ENCODE results near the gene KAT6B. TPM values are rescaled to one million over a fixed set of nuclear protein-coding genes. Genes with fewer than 3 reads are reported as not detected.

The KAT6B gene
- total and polyA plus RNA-seq, 10 of the 15 experiments (the other 5 are each of a cell fraction or from before 2014, with no cell fraction given), result 2.7 to 22.6 (median 15.7) TPM

GRCh38 chr10:74869635-74870034, 43.2 kb downstream of the KAT6B start:
- ChIA-PET RAD21 (ENCODE audit: unreplicated experiment) (interaction anchor here (1.0 to 5.0 kb wide), 5 partner anchors 14 to 139 kb away, joined by 3 to 37 read pairs (median 6); no protein-coding TSS in a partner anchor), CTCF (interaction anchor here (0.6 to 1.5 kb wide), 4 partner anchors 15 to 626 kb away, joined by 3 read pairs; no protein-coding TSS in a partner anchor), POLR2A (interaction anchor here (1.0 to 1.5 kb wide), 2 partner anchors 15 to 33 kb away, joined by 3 to 5 read pairs; no protein-coding TSS in a partner anchor), SMC1A (ENCODE audit: uncharacterized antibody, unreplicated experiment) (interaction anchor here (1.0 to 12.8 kb wide), 10 partner anchors 13 to 130 kb away, joined by 3 to 175 read pairs (median 5); no protein-coding TSS in a partner anchor)
- TF ChIP-seq TCF7 (IDR thresholded peaks at IDR 0.05; ENCODE audit: borderline replicate concordance) (no peak), HDAC6 (IDR thresholded peaks at IDR 0.05; ENCODE audit: unreplicated experiment) (no peak), ETV6 (conservative IDR thresholded peaks at IDR 0.05 in 1 of 2, IDR thresholded peaks at IDR 0.05 in 1 of 2; ENCODE audit: borderline replicate concordance in 1 of 2, low read depth in 1 of 2) (no peak), USF1 (IDR thresholded peaks at IDR 0.05; ENCODE audit: borderline replicate concordance, extremely low read length, insufficient read depth, low read depth, low read length) (no peak), CBFB (IDR thresholded peaks at IDR 0.05; ENCODE audit: low read depth) (no peak), ATF3 (IDR thresholded peaks at IDR 0.05; ENCODE audit: borderline replicate concordance, extremely low read depth, low read depth, low read length) (no peak), NR2C1 (IDR thresholded peaks at IDR 0.05) (no peak), CBX5 (IDR thresholded peaks at IDR 0.05; ENCODE audit: low read depth) (no peak), TAF1 (IDR thresholded peaks at IDR 0.05; ENCODE audit: borderline replicate concordance, low read depth, low read length) (no peak)
- no peaks in the 10 kb centered on the region for H3K36me3 ChIP-seq (ENCODE audit: control insufficient read depth in 2 of 2, insufficient read depth in 2 of 2, low read length in 1 of 2)
- H4K20me1 ChIP-seq (ENCODE audit: control insufficient read depth, insufficient read depth), result no peaks in the 10 kb centered on the region
- H3K27ac ChIP-seq (ENCODE audit: control insufficient read depth, insufficient read depth), result no peak overlapping the region
- WGBS (ENCODE audit: insufficient coverage, insufficient replicate concordance, low lambda C conversion rate, missing lambda C conversion rate), result 100% methylated on average over 2 of the region's 2 CpGs
- in situ Hi-C loops (cut with MboI) (no loop called here), intact Hi-C loops (cut with micrococcal nuclease; ENCODE audit: unreplicated experiment) (no loop called here)
- DNase-seq (ENCODE audit: low read depth, low spot score), result no peak
- BruUV-seq (replicated peaks), result no TSS peak
- no peak overlapping the region for H2AFZ ChIP-seq (ENCODE audit: control insufficient read depth, low read depth, low read length)
- H3K27me3 ChIP-seq (replicated peaks in 1 of 2; ENCODE audit: control insufficient read depth in 2 of 2, insufficient read depth in 2 of 2, low read length in 1 of 2), result no peaks in the 10 kb centered on the region
- H3K4me2 ChIP-seq (ENCODE audit: control insufficient read depth, insufficient read depth), result no peak overlapping the region
- no peak for FAIRE-seq
- H3K9ac ChIP-seq (ENCODE audit: control insufficient read depth, insufficient read depth, low read length), result no peak overlapping the region
- H3K4me1 ChIP-seq (ENCODE audit: control insufficient read depth, insufficient read depth, low read length), result peaks cover 32% of the 10 kb centered on the region
- H3K79me2 ChIP-seq (ENCODE audit: control insufficient read depth, insufficient read depth, low read length), result peaks cover 43% of the 10 kb centered on the region
- ATAC-seq, result no peak
- no peaks in the 10 kb centered on the region for H3K9me3 ChIP-seq (replicated peaks; ENCODE audit: control insufficient read depth, insufficient read depth, low read length)
- no peak overlapping the region for H3K4me3 ChIP-seq
